HepG2 (cell line): ENCODE measurements around the gene MYO1C. TPM values are rescaled to one million over a fixed set of nuclear protein-coding genes. Genes with fewer than 3 reads are reported as not detected.

ENCODE experiments used
- ATAC-seq: fragments of 200-7000 bp; cut with Tn5 transposase; 3 replicates; pipeline ENCODE4 v1.9.1; 2020; ENCODE audit warnings: mild to moderate bottlenecking, moderate library complexity
- BruUV-seq: library from RNA; stranded (reverse); fragments of 400-500 nt; replicated peaks from 2 replicates; lab custom pipeline; 2021; lab: Mats Ljungman, UMichigan
- CTCF ChIA-PET: fragments of 300-600 bp; formaldehyde crosslinking; extraction: SDS; loops from one replicate; lab custom pipeline; 2021; ENCODE audit warnings: low total read pairs, inconsistent platforms, low intra/inter-chr PET ratio; lab: Yijun Ruan, JAX
- POLR2A ChIA-PET: fragments of 350-600 bp; sonication (Branson Sonifier 250); formaldehyde crosslinking; loops from one replicate; lab custom pipeline; 2020; ENCODE audit warnings: antibody characterized with exemption, inconsistent platforms; lab: Yijun Ruan, JAX
- DNase-seq: peaks from one replicate; pipeline ENCODE4 v3.0.0-alpha.2; 2015; ENCODE audit warnings: low spot score
- FAIRE-seq: peaks from 3 replicates; lab custom pipeline; 2011; peaks lifted over from hg19 to GRCh38; lab: Jason Lieb, UNC
- H2AFZ ChIP-seq: one replicate; pipeline ENCODE4 v1.6.1; 2011; ENCODE audit warnings: low read length, inconsistent platforms
- H3K27ac ChIP-seq: fragments of 300-600 bp; 3 replicates; pipeline ENCODE4 v1.8.0; 2011; ENCODE audit warnings: mixed run types, mild to moderate bottlenecking, mixed read lengths, low read length, inconsistent platforms; ENCODE audit not compliant: insufficient read depth; ENCODE audit errors: extremely low read length
- H3K27me3 ChIP-seq, 2 experiments: fragments of 200-600 bp in 1 of 2; 2 replicates in 1 of 2; 3 replicates in 1 of 2; pipeline versions ENCODE4 v1.6.0 to v1.8.0; 2011; ENCODE audit warnings: low read length in 2 of 2, mild to moderate bottlenecking in 2 of 2, moderate library complexity in 2 of 2, inconsistent platforms in 1 of 2; ENCODE audit not compliant: insufficient read depth in 2 of 2, control insufficient read depth in 1 of 2
- H3K36me3 ChIP-seq, 2 experiments: fragments of 200-600 bp in 1 of 2; replicated peaks in 1 of 2; 2 replicates in 1 of 2; 3 replicates in 1 of 2; pipeline versions ENCODE4 v1.5.1 to v1.8.0; 2011; ENCODE audit warnings: low read length in 2 of 2, inconsistent platforms in 1 of 2; ENCODE audit not compliant: insufficient read depth in 2 of 2, control insufficient read depth in 1 of 2
- H3K4me1 ChIP-seq: 2 replicates; pipeline ENCODE4 v1.5.1; 2012; ENCODE audit warnings: low read length, inconsistent platforms; ENCODE audit not compliant: insufficient read depth
- H3K4me2 ChIP-seq: 2 replicates; pipeline ENCODE4 v1.6.0; 2011; ENCODE audit warnings: low read depth, low read length, inconsistent platforms
- H3K4me3 ChIP-seq, 3 experiments: fragments of 200-600 bp in 1 of 3; sonication (generic), shearing (Covaris generic) in 1 of 3; replicated peaks in 1 of 3; 2 replicates each; pipeline ENCODE4 v1.5.1; 2011 to 2016; ENCODE audit warnings: low read length in 3 of 3, inconsistent platforms in 2 of 3, low read depth in 2 of 3, mild to moderate bottlenecking in 2 of 3, control low read depth in 1 of 3, mixed read lengths in 1 of 3; ENCODE audit not compliant: insufficient read depth in 1 of 3
- H3K79me2 ChIP-seq: one replicate; pipeline ENCODE4 v1.6.1; 2011; ENCODE audit warnings: low read length, inconsistent platforms; ENCODE audit not compliant: insufficient read depth
- H3K9ac ChIP-seq: 2 replicates; pipeline ENCODE4 v1.6.0; 2011; ENCODE audit warnings: mild to moderate bottlenecking, low read depth, low read length, inconsistent platforms; ENCODE audit not compliant: insufficient read depth
- H3K9me3 ChIP-seq: 2 replicates; pipeline ENCODE4 v1.5.1; 2012; ENCODE audit warnings: mild to moderate bottlenecking, low read length
- H4K20me1 ChIP-seq: 2 replicates; pipeline ENCODE4 v1.6.0; 2011; ENCODE audit warnings: inconsistent platforms, mild to moderate bottlenecking, low read length, moderate library complexity; ENCODE audit not compliant: insufficient read depth
- GLI4 ChIP-seq: sonication (generic); formaldehyde crosslinking; IDR thresholded peaks from 2 replicates; pipeline ENCODE4 v1.5.1; 2020; ENCODE audit warnings: missing genetic modification reagents, mild to moderate bottlenecking, moderate library complexity, borderline replicate concordance
- KMT2B ChIP-seq: IDR thresholded peaks from 2 replicates; pipeline ENCODE4 v1.6.1; 2016; ENCODE audit warnings: missing genetic modification reagents, missing compliant biosample characterization
- NR2F1 ChIP-seq, 2 experiments: fragments of 450-650 bp in 1 of 2; formaldehyde crosslinking in 1 of 2; IDR thresholded peaks; 2 replicates each; pipeline versions ENCODE4 v1.5.0 to v1.6.1; 2016 to 2020; ENCODE audit warnings: mild to moderate bottlenecking in 1 of 2, missing compliant biosample characterization in 1 of 2, missing genetic modification reagents in 1 of 2, moderate library complexity in 1 of 2
- PHF5A ChIP-seq: IDR thresholded peaks from one replicate; pipeline ENCODE4 v1.6.1; 2018; ENCODE audit warnings: low read depth, missing genetic modification reagents; ENCODE audit not compliant: unreplicated experiment
- TSC22D2 ChIP-seq: sonication (generic); formaldehyde crosslinking; IDR thresholded peaks from 2 replicates; pipeline ENCODE4 v1.5.1; 2020; ENCODE audit warnings: missing genetic modification reagents, mild to moderate bottlenecking, borderline replicate concordance
- ZKSCAN1 ChIP-seq: fragments of 150-350 bp; IDR thresholded peaks from 2 replicates; pipeline ENCODE4 v1.6.1; 2014; ENCODE audit warnings: low read length
- ZNF275 ChIP-seq: sonication (generic); formaldehyde crosslinking; IDR thresholded peaks from 2 replicates; pipeline ENCODE4 v1.8.0; 2022; ENCODE audit warnings: missing genetic modification reagents, mild to moderate bottlenecking, inconsistent platforms, borderline replicate concordance
- ZNF354B ChIP-seq: sonication (generic); formaldehyde crosslinking; IDR thresholded peaks from 2 replicates; pipeline ENCODE4 v1.8.0; 2022; ENCODE audit warnings: mild to moderate bottlenecking, missing genetic modification reagents
- ZNF530 ChIP-seq: sonication (generic); formaldehyde crosslinking; IDR thresholded peaks from 2 replicates; pipeline ENCODE4 v1.5.0; 2020; ENCODE audit warnings: low read depth, mild to moderate bottlenecking, missing genetic modification reagents
- ZSCAN30 ChIP-seq: sonication (generic); formaldehyde crosslinking; IDR thresholded peaks from 2 replicates; pipeline ENCODE4 v1.5.0; 2020; ENCODE audit warnings: mild to moderate bottlenecking, missing genetic modification reagents
- WGBS: methylation state at CpG from one replicate; pipeline ENCODE4 v1.1.6; 2017; ENCODE audit warnings: low lambda C conversion rate; 5-methylcytosine and 5-hydroxymethylcytosine counted together
- in situ Hi-C: cut with HindIII; loops from 2 replicates; pipeline ENCODE4 v1.10.0; 2017; ENCODE audit warnings: low pct_unique_long_range_greater_than_20kb; ENCODE audit not compliant: extremely low pct_ligation_motif_present
- intact Hi-C: fragments of 100-400 bp; cut with micrococcal nuclease; formaldehyde crosslinking; loops from one replicate; pipeline ENCODE4 v1.10.0; 2022; ENCODE audit not compliant: unreplicated experiment
- polyA plus RNA-seq, 8 experiments: library from polyadenylated mRNA; depleted of rRNA in 3 of 8; stranded (reverse) in 7 of 8; unstranded in 1 of 8; fragments of >200 nt; fragmentation: Illumina TruSeq in 4 of 8; extraction: Trizol in 4 of 8; gene quantifications; 2 replicates each; pipeline versions ENCODE4 v1.2.1 to v1.2.3, GENCODE V29; 2011 to 2016; ENCODE audit warnings: low read depth in 4 of 8, missing spikeins in 1 of 8, mixed read lengths in 1 of 8; ENCODE audit not compliant: insufficient read depth in 1 of 8
- total RNA-seq, 5 experiments: library from RNA; depleted of rRNA; stranded (reverse); fragments of >200 nt; fragmentation: Illumina TruSeq; extraction: Trizol; gene quantifications; 2 replicates each; pipeline ENCODE4 v1.2.3, GENCODE V29; 2016; ENCODE audit warnings: low read depth in 1 of 5

Gene MYO1C
- total and polyA plus RNA-seq, 2 of the 13 experiments (the other 11 are each of a cell fraction or from before 2014, with no cell fraction given), result 22.7 to 40.8 TPM

- ATAC-seq (no peak), FAIRE-seq (no peak), DNase-seq (no peak)
- BruUV-seq, result no TSS peak
- ChIA-PET CTCF (no interaction called here), POLR2A (no interaction called here)
- Histone ChIP-seq H3K36me3 (peaks cover 20 to 47% of the 10 kb centered on the region in 2 experiments; a peak in 4 of 5 replicates), H4K20me1 (no peaks in the 10 kb centered on the region), H3K9me3 (no peaks in the 10 kb centered on the region), H3K79me2 (peaks cover 47% of the 10 kb centered on the region), H2AFZ (no peak overlapping the region), H3K27ac (no peak overlapping the region), H3K27me3 (no peaks in the 10 kb centered on the region), H3K9ac (no peak overlapping the region), H3K4me3 (no peak overlapping the region), H3K4me1 (peaks cover 9% of the 10 kb centered on the region), H3K4me2 (no peak overlapping the region)
- intact Hi-C loops, result no loop called here
- in situ Hi-C loops, result no loop called here
- TF ChIP-seq ZSCAN30 (no peak), PHF5A (CRISPR knock-in tag) (no peak), KMT2B (no peak), ZNF530 (no peak), ZNF354B (no peak), GLI4 (CRISPR knock-in tag) (no peak), TSC22D2 (no peak), ZKSCAN1 (no peak), NR2F1 (CRISPR knock-in tag; IDR thresholded peaks at IDR 0.05) (no peak), ZNF275 (CRISPR knock-in tag) (no peak)
- 98% methylated on average over 3 of the region's 3 CpGs for WGBS
These were observed 57.2 kb downstream of the MYO1C start for GRCh38 chr17:1435326-1435725.
